OCI-LY1 (cell line): ENCODE data around the gene CD247.

Experiments
- H2AFZ ChIP-seq: fragments of 200-600 bp; sonication (generic), shearing (Covaris generic); 2 replicates; pipeline ENCODE4 v1.6.0; 2014; ENCODE audit warnings: antibody characterized with exemption, mild to moderate bottlenecking, low read length
- H3F3A ChIP-seq: fragments of 200-600 bp; sonication (generic), shearing (Covaris generic); 2 replicates; pipeline ENCODE4 v1.6.0; 2014; ENCODE audit warnings: mild to moderate bottlenecking, antibody characterized with exemption, low read length, moderate library complexity; ENCODE audit not compliant: insufficient read depth
- H3K27ac ChIP-seq: fragments of 200-600 bp; sonication (generic); 2 replicates; pipeline ENCODE4 v1.5.1; 2014; ENCODE audit warnings: low read length, mixed run types, mild to moderate bottlenecking, low read depth; ENCODE audit not compliant: poor library complexity, severe bottlenecking
- H3K27me3 ChIP-seq: fragments of 200-600 bp; sonication (generic); 2 replicates; pipeline ENCODE4 v1.6.0; 2014; ENCODE audit warnings: antibody characterized with exemption, mild to moderate bottlenecking, low read length, moderate library complexity; ENCODE audit not compliant: insufficient read depth
- H3K36me3 ChIP-seq: fragments of 200-600 bp; sonication (generic); 2 replicates; pipeline ENCODE4 v1.6.1; 2014; ENCODE audit warnings: mild to moderate bottlenecking, antibody characterized with exemption, low read length, moderate library complexity, mixed read lengths; ENCODE audit not compliant: insufficient read depth
- H3K4me1 ChIP-seq: fragments of 200-600 bp; sonication (generic); 2 replicates; pipeline ENCODE4 v1.5.1; 2014; ENCODE audit warnings: mild to moderate bottlenecking, low read length, moderate library complexity; ENCODE audit not compliant: insufficient read depth, severe bottlenecking
- H3K4me2 ChIP-seq: fragments of 200-600 bp; sonication (generic), shearing (Covaris generic); 2 replicates; pipeline ENCODE4 v1.6.1; 2014; ENCODE audit warnings: low read length
- H3K4me3 ChIP-seq: fragments of 200-600 bp; sonication (generic); 2 replicates; pipeline ENCODE4 v1.5.1; 2014; ENCODE audit warnings: low read length, low read depth, mild to moderate bottlenecking, mixed read lengths; ENCODE audit not compliant: poor library complexity, severe bottlenecking
- H3K79me2 ChIP-seq: fragments of 200-600 bp; shearing (Covaris generic); 2 replicates; pipeline ENCODE4 v1.6.1; 2016; ENCODE audit warnings: mixed run types, low read length, mixed read lengths; ENCODE audit not compliant: insufficient read depth
- H3K9ac ChIP-seq: fragments of 200-600 bp; sonication (generic), shearing (Covaris generic); 2 replicates; pipeline ENCODE4 v1.6.1; 2014; ENCODE audit warnings: mild to moderate bottlenecking, low read length, mixed read lengths
- H3K9me2 ChIP-seq: fragments of 200-600 bp; sonication (generic), shearing (Covaris generic); 2 replicates; pipeline ENCODE4 v1.6.1; 2014; ENCODE audit warnings: low read depth, mild to moderate bottlenecking, low read length, mixed read lengths
- H3K9me3 ChIP-seq: fragments of 200-600 bp; shearing (Covaris generic); 2 replicates; pipeline ENCODE4 v1.6.1; 2014; ENCODE audit warnings: low read length, mixed read lengths
- H4K20me1 ChIP-seq: fragments of 200-600 bp; sonication (generic), shearing (Covaris generic); 2 replicates; pipeline ENCODE4 v1.6.0; 2016; ENCODE audit warnings: mild to moderate bottlenecking, low read length; ENCODE audit not compliant: insufficient read depth
- EZH2 ChIP-seq: fragments of 200-600 bp; sonication (generic), shearing (Covaris generic); IDR thresholded peaks from 2 replicates; pipeline ENCODE4 v1.8.0; 2017; ENCODE audit warnings: borderline replicate concordance, mixed run types, mild to moderate bottlenecking, antibody characterized with exemption, low read length, moderate library complexity, mixed read lengths
- TF ChIP-seq, protein P1 (sequence below): fragments of 200-600 bp; sonication (generic), shearing (Covaris generic); IDR thresholded peaks from 2 replicates; pipeline ENCODE4 v1.5.1; 2017; ENCODE audit warnings: mild to moderate bottlenecking, antibody characterized with exemption, low read length, moderate library complexity, mixed read lengths

Gene CD247

GRCh38 chr1:167533851-167534300 is 15.5 kb upstream of the CD247 start:
- H3K27me3 ChIP-seq: no peaks in the 10 kb centered on the region
- H3K9me2 ChIP-seq: no peaks in the 10 kb centered on the region
- no peak overlapping the region for H3K4me2 ChIP-seq
- no peak overlapping the region for H2AFZ ChIP-seq
- H3K9ac ChIP-seq: no peak overlapping the region
- H3K36me3 ChIP-seq: peaks cover 3% of the 10 kb centered on the region; the same call in 1 of the 2 replicates
- no peaks in the 10 kb centered on the region for H3K79me2 ChIP-seq
- no peak overlapping the region for H3K4me3 ChIP-seq
- no peak for TF ChIP-seq EZH2
- TF ChIP-seq, protein P1, sequence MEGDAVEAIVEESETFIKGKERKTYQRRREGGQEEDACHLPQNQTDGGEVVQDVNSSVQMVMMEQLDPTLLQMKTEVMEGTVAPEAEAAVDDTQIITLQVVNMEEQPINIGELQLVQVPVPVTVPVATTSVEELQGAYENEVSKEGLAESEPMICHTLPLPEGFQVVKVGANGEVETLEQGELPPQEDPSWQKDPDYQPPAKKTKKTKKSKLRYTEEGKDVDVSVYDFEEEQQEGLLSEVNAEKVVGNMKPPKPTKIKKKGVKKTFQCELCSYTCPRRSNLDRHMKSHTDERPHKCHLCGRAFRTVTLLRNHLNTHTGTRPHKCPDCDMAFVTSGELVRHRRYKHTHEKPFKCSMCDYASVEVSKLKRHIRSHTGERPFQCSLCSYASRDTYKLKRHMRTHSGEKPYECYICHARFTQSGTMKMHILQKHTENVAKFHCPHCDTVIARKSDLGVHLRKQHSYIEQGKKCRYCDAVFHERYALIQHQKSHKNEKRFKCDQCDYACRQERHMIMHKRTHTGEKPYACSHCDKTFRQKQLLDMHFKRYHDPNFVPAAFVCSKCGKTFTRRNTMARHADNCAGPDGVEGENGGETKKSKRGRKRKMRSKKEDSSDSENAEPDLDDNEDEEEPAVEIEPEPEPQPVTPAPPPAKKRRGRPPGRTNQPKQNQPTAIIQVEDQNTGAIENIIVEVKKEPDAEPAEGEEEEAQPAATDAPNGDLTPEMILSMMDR: peak; percentile 98
- H3K4me1 ChIP-seq: peaks cover 5% of the 10 kb centered on the region
- no peak overlapping the region for H3K27ac ChIP-seq
- no peaks in the 10 kb centered on the region for H3K9me3 ChIP-seq
- H3F3A ChIP-seq: 0 out of 2 replicates have a peak, but pooled peaks cover 3% of the 10 kb centered on the region
- no peaks in the 10 kb centered on the region for H4K20me1 ChIP-seq

DNA sequence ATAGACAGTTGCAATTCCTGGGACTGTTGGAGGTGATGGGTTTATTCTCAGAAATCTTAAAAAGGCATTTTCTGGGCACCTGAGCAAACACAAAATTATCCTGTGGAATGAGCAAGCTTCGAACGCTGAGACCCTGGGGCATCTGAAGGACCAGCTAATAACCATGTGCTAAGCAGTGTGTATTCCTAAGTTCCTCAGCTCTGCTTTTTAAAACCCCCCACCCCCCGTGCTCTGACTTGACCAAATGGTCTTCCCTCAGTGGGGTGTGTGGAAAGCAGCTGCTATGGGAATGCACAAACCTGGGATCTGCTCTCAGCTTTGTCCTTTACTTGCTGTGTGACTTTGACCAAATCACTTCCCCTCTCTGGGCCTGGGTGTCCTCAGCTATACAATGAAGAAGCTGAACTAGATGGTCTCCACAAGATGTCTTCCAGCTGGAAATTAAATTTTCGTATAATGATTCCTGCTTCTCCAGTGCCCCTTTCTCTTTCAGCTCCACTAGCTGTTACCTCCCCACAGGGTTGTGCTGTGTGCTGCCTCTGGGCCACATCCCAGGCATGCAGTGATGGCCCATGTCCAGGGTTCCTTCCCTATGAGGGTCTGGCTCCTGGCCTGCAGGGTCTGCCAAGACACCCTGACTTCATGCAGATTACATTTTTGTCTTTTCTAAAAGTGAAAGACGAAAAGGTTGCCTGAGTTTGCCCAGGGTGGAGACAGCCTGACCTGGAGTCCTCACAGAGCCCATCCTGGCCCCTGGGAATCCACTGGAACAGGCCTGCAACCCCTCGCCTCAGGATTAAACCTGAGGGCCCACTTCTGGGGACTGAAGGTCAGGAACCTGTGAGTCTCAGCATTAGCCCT is 14.9 kb upstream of the CD247 start:
- no peaks in the 10 kb centered on the region for H3K79me2 ChIP-seq
- H3K27ac ChIP-seq: no peak overlapping the region
- H3K27me3 ChIP-seq: no peaks in the 10 kb centered on the region
- H3K36me3 ChIP-seq: peaks cover 3% of the 10 kb centered on the region; the same call in 1 of the 2 replicates
- no peak overlapping the region for H3K4me3 ChIP-seq
- H3K4me2 ChIP-seq: no peak overlapping the region
- no peaks in the 10 kb centered on the region for H3K9me2 ChIP-seq
- H4K20me1 ChIP-seq: no peaks in the 10 kb centered on the region
- no peak overlapping the region for H2AFZ ChIP-seq
- TF ChIP-seq, protein P1: no peak
- TF ChIP-seq EZH2: no peak
- H3K9ac ChIP-seq: no peak overlapping the region; the same call in 1 of the 2 replicates
- no peaks in the 10 kb centered on the region for H3K9me3 ChIP-seq
- no peaks in the 10 kb centered on the region for H3K4me1 ChIP-seq
- no peaks in the 10 kb centered on the region for H3F3A ChIP-seq

- Histone ChIP-seq H3F3A (no peaks in the 10 kb centered on the region), H3K27ac (no peak overlapping the region), H3K36me3 (peaks cover 3% of the 10 kb centered on the region; the same call in 1 of the 2 replicates), H3K79me2 (no peaks in the 10 kb centered on the region), H4K20me1 (no peaks in the 10 kb centered on the region), H3K9ac (no peak overlapping the region), H3K9me2 (no peaks in the 10 kb centered on the region), H3K4me2 (no peak overlapping the region), H3K4me1 (no peaks in the 10 kb centered on the region), H3K4me3 (no peak overlapping the region), H3K27me3 (no peaks in the 10 kb centered on the region), H3K9me3 (no peaks in the 10 kb centered on the region), H2AFZ (no peak overlapping the region)
- TF ChIP-seq EZH2: no peak
- TF ChIP-seq, protein P1: no peak
Measured at GRCh38 chr1:167532375-167532774, 14.0 kb upstream of the CD247 start.
